Thyroid gland (tissue), 4 donors: ENCODE data around the gene IFNA2. TPM values are rescaled to one million over a fixed set of nuclear protein-coding genes. Genes with fewer than 3 reads are reported as not detected.

Experiments used
- DNase-seq, 2 donors: peaks; one replicate each; pipeline ENCODE4 v3.0.0-alpha.2; 2019
- H3K27ac ChIP-seq, 3 donors: fragments of 200-600 bp; sonication (generic); 1 replicate in 2 of 3; 2 replicates in 1 of 3; pipeline ENCODE4 v1.5.1; 2016 to 2019; ENCODE audit warnings: mild to moderate bottlenecking in 1 of 3, moderate library complexity in 1 of 3
- H3K27me3 ChIP-seq: fragments of 200-600 bp; sonication (generic); one replicate; pipeline ENCODE4 v1.5.1; 2019
- H3K36me3 ChIP-seq, 2 donors: fragments of 200-600 bp; sonication (generic); one replicate each; pipeline ENCODE4 v1.5.1; 2016 to 2019
- H3K4me1 ChIP-seq, 2 donors: fragments of 200-600 bp; sonication (generic); one replicate each; pipeline ENCODE4 v1.5.1; 2017 to 2019
- H3K4me3 ChIP-seq, 3 donors: fragments of 200-600 bp; sonication (generic); replicated peaks in 1 of 3; 1 replicate in 2 of 3; 2 replicates in 1 of 3; pipeline ENCODE4 v1.5.1; 2016; ENCODE audit warnings: mild to moderate bottlenecking in 1 of 3
- H3K9me3 ChIP-seq: fragments of 200-600 bp; sonication (generic); one replicate; pipeline ENCODE4 v1.5.1; 2017
- CTCF ChIP-seq, 6 experiments: fragments of 200-600 bp in 3 of 6; fragments of 450-650 bp in 3 of 6; sonication (generic) in 3 of 6; IDR thresholded peaks; one replicate each; pipeline ENCODE4 v1.5.1; 2016 to 2019; ENCODE audit warnings: antibody characterized with exemption in 6 of 6, mild to moderate bottlenecking in 2 of 6, inconsistent platforms in 1 of 6, moderate library complexity in 1 of 6
- POLR2A ChIP-seq, 2 donors: fragments of 450-650 bp; IDR thresholded peaks; one replicate each; pipeline ENCODE4 v1.6.1; 2017; ENCODE audit warnings: antibody characterized with exemption in 2 of 2, mild to moderate bottlenecking in 2 of 2, moderate library complexity in 1 of 2
- WGBS, 2 donors: methylation state at CpG; one replicate each; pipeline ENCODE4 v1.1.5; 2017; 5-methylcytosine and 5-hydroxymethylcytosine counted together
- intact Hi-C: fragments of 100-400 bp; cut with DNase I; formaldehyde crosslinking; loops from one replicate; pipeline ENCODE4 v1.15.1; 2023
- total RNA-seq, 4 donors: library from RNA; depleted of rRNA; stranded (reverse); fragments of >200 nt; gene quantifications; one replicate each; pipeline ENCODE4 v1.2.3, GENCODE V29; 2016

IFNA2 gene
- total RNA-seq, 4 donors from 2014 or later = not detected

DNA sequence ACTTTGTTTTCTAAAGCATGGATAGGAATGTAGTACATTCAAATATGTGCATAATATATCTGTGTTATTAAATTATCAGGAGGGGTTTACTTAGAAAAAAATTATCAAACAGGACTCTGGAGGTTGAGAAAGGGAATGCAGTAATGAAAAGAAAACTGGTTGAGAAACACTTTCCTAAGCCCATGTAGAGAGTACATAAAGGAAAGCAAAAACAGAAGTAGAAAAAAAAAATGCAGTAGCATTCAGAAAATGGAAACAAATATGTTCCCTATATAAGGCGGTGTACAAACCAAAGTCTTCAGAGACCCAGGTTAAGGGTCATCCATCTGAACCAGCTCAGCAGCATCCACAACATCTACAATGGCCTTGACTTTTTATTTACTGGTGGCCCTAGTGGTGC is 23.6 kb upstream of the IFNA2 start, which contains the start of gene IFNA8:
Gene IFNA8, plus strand, starts transcription at position 301 of the 400 bp plus-strand sequence. Its CDS starts 60 bp downstream, at position 361.
- WGBS, 2 donors = 88 to 89% methylated on average over 1 of the region's 1 CpG
- DNase-seq = no peak
- Histone ChIP-seq H3K4me3 (no peak within 1 kb of the TSS), H3K4me1 (no peaks in the 10 kb centered on the region), H3K27ac (no peak within 1 kb of the TSS), H3K36me3 (no peaks in the 10 kb centered on the region), H3K27me3 (no peaks in the 10 kb centered on the region), H3K9me3 (no peaks in the 10 kb centered on the region)
- intact Hi-C loops = no loop called here
- TF ChIP-seq POLR2A (IDR thresholded peaks at IDR 0.05) (no peak), CTCF (IDR thresholded peaks at IDR 0.05) (no peak)

GRCh38 chr9:21404146-21404545 is 18.9 kb upstream of the IFNA2 start:
- intact Hi-C loops = no loop called here
- no peaks in the 10 kb centered on the region for H3K9me3 ChIP-seq
- TF ChIP-seq POLR2A (IDR thresholded peaks at IDR 0.05) = no peak
- no peak for TF ChIP-seq CTCF (IDR thresholded peaks at IDR 0.05)
- DNase-seq = no peak
- H3K27ac ChIP-seq = no peak overlapping the region
- H3K27me3 ChIP-seq = peaks cover 5% of the 10 kb centered on the region
- no peak overlapping the region for H3K4me3 ChIP-seq
- no peaks in the 10 kb centered on the region for H3K36me3 ChIP-seq
- WGBS, 2 donors = 83 to 85% methylated on average over 3 of the region's 3 CpGs
- H3K4me1 ChIP-seq = peaks cover 6 to 7% of the 10 kb centered on the region in 2 donors

- Histone ChIP-seq H3K27me3 (peaks cover 5% of the 10 kb centered on the region), H3K36me3 (no peaks in the 10 kb centered on the region), H3K4me3 (no peak overlapping the region), H3K4me1 (peaks cover 6 to 7% of the 10 kb centered on the region in 2 donors), H3K9me3 (no peaks in the 10 kb centered on the region), H3K27ac (no peak overlapping the region)
- 4 to 5% methylated on average over 15 to 49 of the region's 53 CpGs for WGBS, 2 donors
- intact Hi-C loops = no loop called here
- TF ChIP-seq POLR2A (IDR thresholded peaks at IDR 0.05) = no peak
- TF ChIP-seq CTCF (IDR thresholded peaks at IDR 0.05) = no peak
- DNase-seq = no peak
Measured at GRCh38 chr9:21402386-21403251, 17.4 kb upstream of the IFNA2 start.

- WGBS, 2 donors = 64 to 65% methylated on average over 3 of the region's 3 CpGs
- Histone ChIP-seq H3K4me1 (peaks cover 7 to 11% of the 10 kb centered on the region in 2 donors), H3K4me3 (no peak overlapping the region), H3K9me3 (no peaks in the 10 kb centered on the region), H3K36me3 (no peaks in the 10 kb centered on the region), H3K27ac (no peak overlapping the region), H3K27me3 (peaks cover 8% of the 10 kb centered on the region)
- intact Hi-C loops = loop anchor here (10.0 kb wide), 1 partner anchor 145 kb away; no protein-coding TSS in a partner anchor
- DNase-seq = no peak
- TF ChIP-seq CTCF (IDR thresholded peaks at IDR 0.05) = no peak
- TF ChIP-seq POLR2A (IDR thresholded peaks at IDR 0.05) = no peak
Measured at GRCh38 chr9:21399956-21400355, 14.8 kb upstream of the IFNA2 start.

DNA sequence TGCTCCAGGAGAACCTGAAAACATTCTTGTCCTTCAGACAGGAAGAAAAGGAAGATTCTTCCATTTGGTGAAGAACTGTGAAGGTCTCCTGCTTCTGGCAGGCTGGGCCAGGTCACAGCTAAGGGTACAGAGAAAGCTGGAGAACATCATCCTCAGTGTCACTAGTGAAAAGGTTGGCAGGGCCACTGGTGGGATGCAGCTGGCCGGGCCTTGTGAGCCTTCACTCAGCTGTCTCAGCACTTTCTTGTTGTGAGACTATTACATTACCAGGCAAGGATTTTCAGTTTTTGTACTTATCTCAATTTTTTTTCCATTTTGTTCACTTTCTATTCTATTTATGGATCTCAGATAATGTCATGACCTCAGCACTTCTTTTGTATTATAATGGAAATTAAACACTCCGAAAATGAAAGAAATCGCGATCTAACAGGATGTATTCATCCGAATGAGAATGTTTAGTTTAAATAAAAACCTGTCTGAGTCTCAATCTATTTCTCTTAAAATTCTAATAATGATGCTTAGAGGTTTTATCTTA is 13.8 kb upstream of the IFNA2 start:
- peaks cover 9% of the 10 kb centered on the region for H3K27me3 ChIP-seq
- H3K9me3 ChIP-seq = no peaks in the 10 kb centered on the region
- DNase-seq = no peak
- H3K27ac ChIP-seq = no peak overlapping the region
- H3K4me1 ChIP-seq = peaks cover 7 to 11% of the 10 kb centered on the region in 2 donors
- TF ChIP-seq POLR2A (IDR thresholded peaks at IDR 0.05) (no peak), CTCF (IDR thresholded peaks at IDR 0.05) (no peak)
- H3K36me3 ChIP-seq = no peaks in the 10 kb centered on the region
- intact Hi-C loops = loop anchor here (10.0 kb wide), 1 partner anchor 144 kb away; no protein-coding TSS in a partner anchor
- no peak overlapping the region for H3K4me3 ChIP-seq
- 88 to 89% methylated on average over 5 of the region's 5 CpGs for WGBS, 2 donors
